LoVo (cell line): ENCODE data around the gene TRIM73.
A peak's percentile ranks its signal among the peaks of the same experiment; 100 is the strongest.
"Not testable (repeated sequence)": the region's sequence is repeated elsewhere in the genome, so short reads cannot be mapped to it uniquely, and the experiment has no call there.

Experiments used
- DNase-seq: peaks from one replicate; pipeline ENCODE4 v3.0.0-alpha.2; 2016; ENCODE audit warnings: low spot score

The TRIM73 gene

GRCh38 chr7:75415829-75416373 is 20.5 kb downstream of the TRIM73 start:
- not testable (repeated sequence) for DNase-seq

DNA sequence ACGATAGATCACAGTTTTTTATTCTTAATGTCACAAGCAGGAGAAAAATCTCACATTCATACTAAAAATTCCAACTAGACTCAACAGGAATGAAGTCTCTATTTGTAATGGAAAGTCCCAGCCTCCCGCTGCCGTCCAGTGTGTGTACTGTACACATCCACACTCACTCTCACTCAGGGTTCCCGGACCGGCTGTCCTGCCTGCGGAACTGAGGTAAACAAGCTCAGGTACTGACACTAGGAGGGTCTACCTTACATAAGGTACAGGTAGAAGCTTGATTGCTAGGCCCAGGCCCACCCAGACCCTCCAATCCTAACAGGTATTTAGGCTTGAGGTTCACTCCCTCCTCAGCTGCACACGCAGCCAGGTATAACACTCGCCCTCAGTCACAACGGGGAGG is 21.4 kb downstream of the TRIM73 start:
- DNase-seq: not testable (repeated sequence)

DNA sequence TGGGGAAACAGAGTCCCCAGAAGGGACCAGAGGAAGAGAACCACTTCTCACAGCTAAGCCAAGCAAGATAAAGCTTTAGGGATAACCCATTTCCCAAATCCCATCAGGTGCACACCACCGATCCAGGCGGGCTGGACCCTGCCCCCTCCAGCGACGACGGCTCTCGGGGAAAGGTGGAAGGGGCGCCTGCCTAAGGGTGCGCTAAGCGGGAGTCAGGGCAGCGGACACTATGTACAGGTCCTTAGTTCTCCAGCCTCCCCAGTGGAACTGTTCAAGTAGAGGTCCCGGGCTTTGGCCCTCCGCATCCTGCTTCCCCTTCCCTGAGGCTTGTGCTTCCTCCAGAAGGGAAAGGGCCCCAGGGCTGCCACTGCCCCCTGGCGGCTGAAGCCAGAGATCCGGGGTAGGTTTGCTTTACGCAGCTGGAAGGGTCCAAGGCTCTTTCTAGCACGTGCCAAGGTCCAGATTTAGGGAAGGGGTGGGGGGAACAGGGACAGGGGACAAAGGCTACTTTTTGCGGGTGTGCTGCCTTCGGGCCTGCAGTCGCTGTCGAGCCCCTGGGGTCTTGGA is 22.9 kb downstream of the TRIM73 start:
- not testable (repeated sequence) for DNase-seq

GRCh38 chr7:75419210-75419609 is 23.8 kb downstream of the TRIM73 start:
- DNase-seq: not testable (repeated sequence)

GRCh38 chr7:75419693-75420092 is 24.3 kb downstream of the TRIM73 start:
- not testable (repeated sequence) for DNase-seq

- DNase-seq: not testable (repeated sequence)
Observed at GRCh38 chr7:75420152-75420551, 24.7 kb downstream of the TRIM73 start.

DNA sequence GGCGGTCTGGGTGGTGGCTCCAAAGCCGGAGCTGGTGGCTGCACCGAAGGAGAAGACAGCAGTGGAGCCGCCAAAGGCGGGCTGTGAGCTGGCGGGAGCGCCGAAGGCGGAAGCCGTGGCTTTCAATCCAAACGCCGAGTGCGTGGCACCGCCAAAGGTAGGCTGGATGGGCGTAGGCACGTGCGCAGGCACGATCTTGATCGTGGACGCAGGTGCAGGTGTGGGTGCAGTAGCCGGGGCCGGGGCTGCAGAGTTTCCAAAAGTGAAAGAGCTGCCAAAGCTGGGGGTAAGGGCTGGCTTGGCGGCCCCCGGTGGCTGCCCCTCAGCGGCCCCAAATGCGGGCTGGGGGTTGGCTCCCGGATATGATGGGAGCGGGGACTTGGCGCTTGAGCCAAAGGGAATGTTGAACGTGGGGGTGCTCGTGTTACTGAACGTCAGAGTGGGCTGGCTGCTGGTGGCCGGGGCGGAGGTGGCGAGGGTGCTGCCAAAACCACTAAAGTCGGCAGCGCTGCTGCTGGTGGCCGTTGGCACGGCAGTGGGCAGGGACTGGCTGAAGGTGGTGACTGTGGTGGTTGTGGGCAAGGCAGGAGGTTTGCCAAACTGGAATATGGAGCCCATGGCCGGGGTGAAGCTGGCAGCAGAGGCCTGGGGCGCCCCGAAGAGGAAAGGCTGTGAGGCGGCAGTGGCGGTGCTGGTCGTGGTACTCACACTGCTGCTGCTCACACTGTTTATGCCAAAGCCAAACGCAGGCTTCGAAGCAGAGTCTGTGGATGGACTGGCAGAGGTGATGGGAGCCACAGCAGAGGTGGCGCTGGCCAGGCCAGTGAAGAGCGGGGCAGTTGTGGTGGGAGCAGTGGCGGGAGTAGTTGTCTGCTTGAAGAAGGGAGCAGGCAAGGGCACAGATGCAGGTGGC is 26.6 kb downstream of the TRIM73 start:
- DNase-seq: not testable (repeated sequence)

GRCh38 chr7:75423481-75423880 is 28.1 kb downstream of the TRIM73 start:
- DNase-seq: not testable (repeated sequence)

- not testable (repeated sequence) for DNase-seq
Observed at GRCh38 chr7:75439000-75439399, 43.6 kb downstream of the TRIM73 start.

DNA sequence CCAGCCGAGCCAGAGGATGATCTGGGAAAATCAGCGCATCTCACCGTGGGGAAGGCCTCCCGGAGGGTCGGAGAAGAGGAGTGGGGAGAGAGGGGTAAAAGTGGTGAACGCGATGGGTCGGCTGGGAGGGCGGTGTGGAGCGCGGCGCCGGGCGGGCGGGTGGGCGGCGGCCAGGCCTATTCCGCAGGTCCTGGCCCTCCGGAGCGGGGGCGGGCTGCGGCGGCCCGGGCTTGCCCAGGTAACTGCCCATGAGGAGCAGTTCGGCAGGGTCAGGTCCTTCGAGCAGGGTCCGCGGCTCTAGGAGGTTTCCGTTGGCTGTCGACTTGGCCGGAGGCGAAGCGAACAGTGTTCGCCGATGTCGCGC is 46.7 kb downstream of the TRIM73 start:
- not testable (repeated sequence) for DNase-seq

DNA sequence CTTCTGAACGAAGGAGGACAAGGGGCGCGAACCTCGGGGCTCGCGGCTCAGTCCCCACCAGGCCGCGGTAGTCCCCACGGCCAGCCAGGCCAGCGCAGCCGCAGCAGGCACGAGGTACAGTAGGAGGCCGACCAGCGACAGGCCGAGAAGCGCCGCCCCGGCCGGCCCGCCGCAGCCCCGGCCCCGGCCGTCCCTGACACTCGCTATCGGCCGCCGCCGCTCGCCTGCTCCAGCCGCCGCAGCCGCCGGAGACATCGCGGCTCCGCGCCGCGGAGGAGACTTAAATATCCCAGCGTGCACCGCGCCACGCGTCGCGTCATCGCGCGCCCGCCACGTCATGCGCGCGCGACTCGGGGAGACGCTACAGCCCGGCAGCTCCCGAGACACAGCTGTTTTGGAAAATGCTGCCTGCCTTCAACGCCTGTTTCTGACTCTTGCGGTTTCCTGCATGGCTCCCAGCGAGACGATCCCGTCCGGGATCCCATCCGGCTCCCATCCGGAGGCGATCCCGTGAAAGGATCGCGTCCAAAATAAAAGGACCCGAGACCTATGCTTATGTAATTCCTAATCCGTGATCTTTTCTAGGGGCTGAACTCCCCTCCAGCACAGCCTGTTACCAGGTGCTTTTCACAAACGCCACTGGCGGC is 47.2 kb downstream of the TRIM73 start:
- DNase-seq: peak; percentile 14

DNA sequence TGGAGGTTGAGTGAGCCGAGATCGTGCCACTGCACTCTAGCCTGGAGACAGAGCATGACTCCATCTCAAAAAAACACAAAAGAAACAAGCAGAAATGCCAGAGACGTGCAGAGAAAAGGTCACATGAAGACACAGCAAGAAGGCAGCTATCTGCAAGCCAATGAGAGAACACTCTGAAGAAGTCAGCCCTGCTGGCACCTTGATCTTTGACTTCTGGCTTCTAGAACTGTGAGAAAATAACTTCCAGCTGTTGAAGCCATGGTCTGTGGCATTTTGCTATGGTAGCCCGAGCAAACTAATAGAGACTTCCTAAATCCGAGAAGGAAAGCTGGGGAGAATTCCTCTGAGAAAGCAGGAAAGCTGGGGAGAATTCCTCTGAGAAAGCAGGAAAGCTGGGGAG is 54.5 kb downstream of the TRIM73 start:
- DNase-seq: not testable (repeated sequence)

GRCh38 chr7:75452494-75452955 is 57.1 kb downstream of the TRIM73 start:
- DNase-seq: not testable (repeated sequence)
